Neuronal stem cell (in vitro differentiated cells): ENCODE results near the gene SMIM36.
"Not testable (repeated sequence)": the region's sequence is repeated elsewhere in the genome, so short reads cannot be mapped to it uniquely, and the experiment has no call there.

Experiments used
- DNase-seq: peaks from one replicate; pipeline ENCODE4 v3.0.0-alpha.2; 2013; ENCODE audit warnings: low spot score
- H2AFZ ChIP-seq: one replicate; pipeline ENCODE4 v1.6.1; 2013; ENCODE audit warnings: mild to moderate bottlenecking, low read length, inconsistent platforms
- H2AK5ac ChIP-seq: 2 replicates; pipeline ENCODE4 v1.6.1; 2013; ENCODE audit warnings: low read depth, mild to moderate bottlenecking, inconsistent platforms, low read length, moderate library complexity, mixed read lengths
- H2BK120ac ChIP-seq: 2 replicates; pipeline ENCODE4 v1.6.1; 2013; ENCODE audit warnings: low read depth, mild to moderate bottlenecking, inconsistent platforms, low read length, moderate library complexity, mixed read lengths
- H2BK12ac ChIP-seq: one replicate; pipeline ENCODE4 v1.6.1; 2013; ENCODE audit warnings: low read length, inconsistent platforms
- H2BK15ac ChIP-seq: 2 replicates; pipeline ENCODE4 v1.6.1; 2013; ENCODE audit warnings: mild to moderate bottlenecking, low read length, inconsistent platforms, mixed read lengths
- H2BK5ac ChIP-seq: one replicate; pipeline ENCODE4 v1.6.1; 2013; ENCODE audit warnings: inconsistent platforms, mild to moderate bottlenecking, low read length, moderate library complexity
- H3K14ac ChIP-seq: one replicate; pipeline ENCODE4 v1.6.1; 2013; ENCODE audit warnings: low read length, inconsistent platforms
- H3K18ac ChIP-seq: 2 replicates; pipeline ENCODE4 v1.6.1; 2013; ENCODE audit warnings: low read length, inconsistent platforms
- H3K23ac ChIP-seq: 2 replicates; pipeline ENCODE4 v1.6.1; 2013; ENCODE audit warnings: low read depth, mild to moderate bottlenecking, mixed read lengths, low read length, inconsistent platforms; ENCODE audit not compliant: poor library complexity
- H3K27ac ChIP-seq: replicated peaks from 3 replicates; pipeline ENCODE4 v1.5.1; 2013; ENCODE audit warnings: low read length, inconsistent platforms
- H3K27me3 ChIP-seq, 3 experiments: 2 replicates each; pipeline ENCODE4 v1.6.1; 2013; ENCODE audit warnings: low read length in 3 of 3, mild to moderate bottlenecking in 2 of 3, inconsistent platforms in 1 of 3, low read depth in 1 of 3, mixed read lengths in 1 of 3, moderate library complexity in 1 of 3; ENCODE audit not compliant: control insufficient read depth in 3 of 3, insufficient read depth in 3 of 3
- H3K36me3 ChIP-seq, 2 donors: replicated peaks in 1 of 2; 2 replicates each; pipeline ENCODE4 v1.6.1; 2013; ENCODE audit warnings: low read length in 2 of 2; ENCODE audit not compliant: control insufficient read depth in 2 of 2, insufficient read depth in 2 of 2
- H3K4ac ChIP-seq: 2 replicates; pipeline ENCODE4 v1.6.1; 2013; ENCODE audit warnings: inconsistent platforms, mild to moderate bottlenecking, low read length, moderate library complexity
- H3K4me1 ChIP-seq, 2 donors: 1 replicate in 1 of 2; 2 replicates in 1 of 2; pipeline ENCODE4 v1.6.1; 2013; ENCODE audit warnings: low read length in 2 of 2, low read depth in 1 of 2; ENCODE audit not compliant: control insufficient read depth in 2 of 2, insufficient read depth in 1 of 2
- H3K4me2 ChIP-seq: one replicate; pipeline ENCODE4 v1.6.1; 2013; ENCODE audit warnings: mild to moderate bottlenecking, low read length, inconsistent platforms; ENCODE audit not compliant: insufficient read depth, poor library complexity, severe bottlenecking
- H3K4me3 ChIP-seq, 2 donors: 2 replicates each; pipeline ENCODE4 v1.5.1; 2013; ENCODE audit warnings: low read length in 2 of 2, mild to moderate bottlenecking in 2 of 2, inconsistent platforms in 1 of 2, moderate library complexity in 1 of 2
- H3K79me1 ChIP-seq: one replicate; pipeline ENCODE4 v1.6.1; 2013; ENCODE audit warnings: low read depth, mild to moderate bottlenecking, inconsistent platforms, low read length, moderate library complexity
- H3K9ac ChIP-seq: one replicate; pipeline ENCODE4 v1.6.1; 2013; ENCODE audit warnings: mild to moderate bottlenecking, low read depth, low read length, inconsistent platforms; ENCODE audit not compliant: poor library complexity
- H3K9me3 ChIP-seq, 2 donors: replicated peaks in 1 of 2; 2 replicates each; pipeline versions ENCODE3 to v1.6.1; 2013; ENCODE audit warnings: low read length in 2 of 2, mild to moderate bottlenecking in 2 of 2, inconsistent platforms in 1 of 2, low read depth in 1 of 2, mixed read lengths in 1 of 2, moderate library complexity in 1 of 2; ENCODE audit not compliant: control insufficient read depth in 2 of 2, insufficient read depth in 1 of 2
- H4K8ac ChIP-seq: one replicate; pipeline ENCODE4 v1.6.1; 2013; ENCODE audit warnings: low read depth, mild to moderate bottlenecking, inconsistent platforms, low read length, moderate library complexity
- H4K91ac ChIP-seq: one replicate; pipeline ENCODE4 v1.6.1; 2013; ENCODE audit warnings: low read length, low read depth, mild to moderate bottlenecking, inconsistent platforms; ENCODE audit not compliant: poor library complexity
- WGBS, 2 donors: extraction: QIAGEN DNeasy Blood & Tissue Kit; methylation state at CpG; one replicate each; pipeline ENCODE4 v1.1.7; 2013; ENCODE audit warnings: missing lambda C conversion rate in 2 of 2, mixed read lengths in 1 of 2; ENCODE audit not compliant: insufficient read length in 2 of 2, insufficient replicate concordance in 1 of 2; ENCODE audit errors: extremely low coverage in 2 of 2; 5-methylcytosine and 5-hydroxymethylcytosine counted together

The SMIM36 gene

DNA sequence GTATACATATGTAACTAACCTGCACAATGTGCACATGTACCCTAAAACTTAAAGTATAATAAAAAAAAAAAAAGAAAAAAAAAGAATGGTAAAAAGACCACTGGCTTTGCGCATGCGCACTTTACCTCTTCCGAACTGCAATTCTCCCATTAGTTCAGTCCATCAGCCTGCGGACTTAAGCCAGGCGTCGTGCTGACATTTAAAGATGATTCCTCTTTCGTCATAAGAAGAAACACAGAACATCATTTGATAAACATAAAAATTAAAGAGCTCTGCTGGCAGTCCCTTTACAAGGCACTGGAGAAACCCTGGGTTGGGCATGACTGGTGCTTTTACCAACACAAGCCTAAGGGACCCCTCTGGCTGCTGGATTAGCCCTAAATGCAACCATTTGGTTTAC lies 3.6 kb downstream of the SMIM36 start:
- not testable (repeated sequence) for H3K27ac ChIP-seq, H3K4me3 ChIP-seq, H3K9ac ChIP-seq, H3K14ac ChIP-seq, H2BK15ac ChIP-seq, H3K79me1 ChIP-seq, H3K23ac ChIP-seq, H2BK12ac ChIP-seq, H2BK5ac ChIP-seq, H3K27me3 ChIP-seq, H3K4me2 ChIP-seq, DNase-seq, H2AK5ac ChIP-seq, H3K9me3 ChIP-seq, H3K4me1 ChIP-seq, H2BK120ac ChIP-seq, H3K36me3 ChIP-seq, H2AFZ ChIP-seq, H4K91ac ChIP-seq, H4K8ac ChIP-seq, H3K4ac ChIP-seq, H3K18ac ChIP-seq
- no CpG with 5 or more reads among the region's 7 CpGs for WGBS, 2 donors

DNA sequence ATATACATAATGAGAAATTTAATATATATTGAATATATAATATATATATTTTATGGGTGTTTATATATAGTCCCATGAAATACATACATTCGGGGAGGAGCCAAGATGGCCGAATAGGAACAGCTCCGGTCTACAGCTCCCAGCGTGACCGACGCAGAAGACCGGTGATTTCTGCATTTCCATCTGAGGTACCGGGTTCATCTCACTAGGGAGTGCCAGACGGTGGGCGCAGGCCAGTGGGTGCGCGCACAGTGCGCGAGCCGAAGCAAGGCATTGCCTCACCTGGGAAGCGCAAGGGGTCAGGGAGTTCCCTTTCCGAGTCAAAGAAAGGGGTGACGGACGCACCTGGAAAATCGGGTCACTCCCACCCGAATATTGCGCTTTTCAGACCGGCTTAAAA lies 9.6 kb downstream of the SMIM36 start:
- H3K4me1 ChIP-seq, H2BK12ac ChIP-seq, H4K91ac ChIP-seq, H3K4me2 ChIP-seq, H3K9ac ChIP-seq, H3K27ac ChIP-seq, H3K23ac ChIP-seq, DNase-seq, H2BK120ac ChIP-seq, H2AK5ac ChIP-seq, H2BK15ac ChIP-seq, H3K36me3 ChIP-seq, H4K8ac ChIP-seq, H3K14ac ChIP-seq, H3K18ac ChIP-seq, H3K4ac ChIP-seq, H3K4me3 ChIP-seq, H2BK5ac ChIP-seq, H3K9me3 ChIP-seq, H3K27me3 ChIP-seq, H3K79me1 ChIP-seq: not testable (repeated sequence)
- WGBS, 2 donors = no CpG with 5 or more reads among the region's 23 CpGs
- H2AFZ ChIP-seq = peak overlapping the region; percentile 71

DNA sequence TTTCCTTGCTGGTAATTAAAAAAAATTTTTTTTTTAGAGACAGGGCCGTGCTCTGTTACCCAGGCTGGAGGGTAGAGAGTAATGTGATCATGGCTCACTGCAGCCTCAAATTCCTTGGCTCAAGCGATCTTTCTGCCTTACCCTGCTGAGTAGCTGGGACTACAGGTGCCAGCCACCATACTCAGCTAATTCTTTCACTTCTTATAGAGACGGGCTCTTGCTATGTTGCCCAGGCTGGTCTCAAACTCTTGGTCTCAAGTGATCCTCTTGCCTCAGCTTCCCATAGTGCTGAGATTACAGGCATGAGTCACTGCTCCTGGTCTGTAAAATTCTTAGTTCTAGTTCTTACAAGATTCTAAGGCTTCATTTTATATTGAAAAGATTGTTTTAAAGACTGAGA lies 11.1 kb downstream of the SMIM36 start:
- Histone ChIP-seq H3K4me2 (no peak overlapping the region), H4K8ac (no peak overlapping the region), H3K14ac (no peak overlapping the region), H3K18ac (no peak overlapping the region), H3K23ac (no peak overlapping the region), H3K9ac (no peak overlapping the region), H3K4me3 (no peak overlapping the region), H3K27ac (no peak overlapping the region), H3K4ac (no peak overlapping the region), H2BK120ac (no peak overlapping the region), H2AK5ac (no peak overlapping the region), H2AFZ (no peak overlapping the region), H3K4me1 (no peaks in the 10 kb centered on the region), H3K36me3 (no peaks in the 10 kb centered on the region), H2BK5ac (no peak overlapping the region), H3K27me3 (peaks cover 0 to 5% (median 0%) of the 10 kb centered on the region in 3 experiments), H2BK12ac (no peak overlapping the region), H4K91ac (no peak overlapping the region), H3K9me3 (no peaks in the 10 kb centered on the region), H2BK15ac (no peak overlapping the region), H3K79me1 (no peaks in the 10 kb centered on the region)
- DNase-seq = no peak
- WGBS, 2 donors = no CpG with 5 or more reads among the region's 3 CpGs

DNA sequence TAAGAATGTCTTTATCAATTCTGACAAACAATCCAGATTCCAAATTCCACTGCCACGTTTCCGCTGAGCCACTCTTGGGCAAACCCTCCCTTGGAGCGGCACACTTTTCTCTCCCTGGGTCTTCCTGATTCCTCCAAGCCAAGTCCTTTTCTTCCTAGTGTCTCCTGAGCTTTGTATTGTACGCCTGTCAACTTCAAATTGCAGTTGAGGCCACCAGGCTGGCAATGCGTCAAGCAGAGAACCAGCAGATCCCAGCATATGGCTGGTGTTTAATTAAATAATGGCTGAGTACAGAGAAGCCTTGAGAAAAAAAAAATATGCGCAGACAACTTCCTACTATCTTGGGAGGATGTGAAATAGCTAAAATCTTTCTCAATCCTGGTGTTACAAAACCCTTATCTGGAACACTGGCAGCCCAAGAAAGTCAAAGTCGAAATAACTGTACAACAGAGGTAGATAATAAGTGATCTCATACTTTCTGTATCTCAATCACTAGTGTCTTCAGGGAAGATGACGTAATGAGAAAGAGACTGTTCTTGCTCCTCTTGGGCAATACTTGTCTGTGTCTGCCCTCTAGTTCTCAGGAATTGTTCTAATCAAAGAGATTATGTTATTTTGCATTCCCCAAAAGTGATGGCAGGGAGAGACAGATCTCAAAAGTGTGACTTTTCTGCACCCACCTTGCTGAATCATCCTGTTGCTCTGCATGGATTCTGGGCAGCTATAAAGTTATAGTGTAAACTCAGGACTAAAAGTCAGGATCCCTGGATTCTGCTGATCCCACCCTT lies 15.0 kb downstream of the SMIM36 start:
- Histone ChIP-seq H3K4me3 (no peak overlapping the region), H3K18ac (no peak overlapping the region), H3K4ac (no peak overlapping the region), H3K4me1 (peaks cover 5 to 8% of the 10 kb centered on the region in 2 donors), H2AK5ac (no peak overlapping the region), H2BK5ac (no peak overlapping the region), H3K36me3 (no peaks in the 10 kb centered on the region), H3K9ac (no peak overlapping the region), H2BK120ac (no peak overlapping the region), H3K23ac (no peak overlapping the region), H2AFZ (peak overlapping the region; percentile 40), H3K14ac (no peak overlapping the region), H4K91ac (no peak overlapping the region), H3K27me3 (peaks cover 0 to 13% (median 0%) of the 10 kb centered on the region in 3 experiments), H4K8ac (no peak overlapping the region), H2BK15ac (no peak overlapping the region), H3K4me2 (no peak overlapping the region), H2BK12ac (no peak overlapping the region), H3K27ac (no peak overlapping the region), H3K79me1 (no peaks in the 10 kb centered on the region), H3K9me3 (no peaks in the 10 kb centered on the region)
- no CpG with 5 or more reads among the region's 8 CpGs for WGBS, 2 donors
- DNase-seq = no peak
